A673 (cell line): Measurements from ENCODE around the gene GPATCH2L.

Experiments used
- EZH2 ChIP-seq: fragments of 200-600 bp; sonication (generic); IDR thresholded peaks from 2 replicates; pipeline ENCODE4 v1.6.1; 2017; ENCODE audit warnings: borderline replicate concordance, low read depth, mild to moderate bottlenecking, mixed read lengths, antibody characterized with exemption, low read length; ENCODE audit not compliant: poor library complexity, severe bottlenecking
- TF ChIP-seq, protein P1 (sequence below): fragments of 300-800, 200-600 bp; sonication (generic); conservative IDR thresholded peaks from 2 replicates; pipeline ENCODE4 v1.5.1; 2017; ENCODE audit warnings: low read depth, mild to moderate bottlenecking, antibody characterized with exemption, low read length, moderate library complexity, mixed read lengths

DNA sequence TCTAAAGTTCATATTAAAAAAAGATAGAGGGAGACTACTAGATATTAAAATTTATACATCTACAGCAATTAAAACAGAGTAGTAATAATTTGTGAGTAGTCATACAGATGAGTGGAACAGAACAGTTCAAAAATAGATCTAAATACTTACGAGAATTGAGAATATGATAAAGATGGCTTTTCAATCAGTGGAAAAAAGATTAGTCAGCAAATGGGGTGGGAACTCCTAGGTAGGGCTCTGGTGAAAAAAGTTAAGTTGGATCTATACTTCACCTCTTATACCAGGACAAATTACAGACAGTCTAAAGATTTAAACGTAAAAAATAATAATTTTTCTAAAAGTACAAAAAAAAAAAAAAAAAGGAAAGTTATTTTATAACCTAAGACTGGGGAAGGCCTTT lies 66.9 kb downstream of the GPATCH2L start:
- TF ChIP-seq, protein P1, sequence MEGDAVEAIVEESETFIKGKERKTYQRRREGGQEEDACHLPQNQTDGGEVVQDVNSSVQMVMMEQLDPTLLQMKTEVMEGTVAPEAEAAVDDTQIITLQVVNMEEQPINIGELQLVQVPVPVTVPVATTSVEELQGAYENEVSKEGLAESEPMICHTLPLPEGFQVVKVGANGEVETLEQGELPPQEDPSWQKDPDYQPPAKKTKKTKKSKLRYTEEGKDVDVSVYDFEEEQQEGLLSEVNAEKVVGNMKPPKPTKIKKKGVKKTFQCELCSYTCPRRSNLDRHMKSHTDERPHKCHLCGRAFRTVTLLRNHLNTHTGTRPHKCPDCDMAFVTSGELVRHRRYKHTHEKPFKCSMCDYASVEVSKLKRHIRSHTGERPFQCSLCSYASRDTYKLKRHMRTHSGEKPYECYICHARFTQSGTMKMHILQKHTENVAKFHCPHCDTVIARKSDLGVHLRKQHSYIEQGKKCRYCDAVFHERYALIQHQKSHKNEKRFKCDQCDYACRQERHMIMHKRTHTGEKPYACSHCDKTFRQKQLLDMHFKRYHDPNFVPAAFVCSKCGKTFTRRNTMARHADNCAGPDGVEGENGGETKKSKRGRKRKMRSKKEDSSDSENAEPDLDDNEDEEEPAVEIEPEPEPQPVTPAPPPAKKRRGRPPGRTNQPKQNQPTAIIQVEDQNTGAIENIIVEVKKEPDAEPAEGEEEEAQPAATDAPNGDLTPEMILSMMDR = no peak
- no peak for TF ChIP-seq EZH2
